ENCODE results near the gene CCDC3. TPM values are rescaled to one million over a fixed set of nuclear protein-coding genes. Genes with fewer than 3 reads are reported as not detected.

The CCDC3 gene
- total and polyA plus RNA-seq, 2 of the 4 experiments (the other 2 are of a cell fraction) = 0.29 to 0.36 TPM

DNA sequence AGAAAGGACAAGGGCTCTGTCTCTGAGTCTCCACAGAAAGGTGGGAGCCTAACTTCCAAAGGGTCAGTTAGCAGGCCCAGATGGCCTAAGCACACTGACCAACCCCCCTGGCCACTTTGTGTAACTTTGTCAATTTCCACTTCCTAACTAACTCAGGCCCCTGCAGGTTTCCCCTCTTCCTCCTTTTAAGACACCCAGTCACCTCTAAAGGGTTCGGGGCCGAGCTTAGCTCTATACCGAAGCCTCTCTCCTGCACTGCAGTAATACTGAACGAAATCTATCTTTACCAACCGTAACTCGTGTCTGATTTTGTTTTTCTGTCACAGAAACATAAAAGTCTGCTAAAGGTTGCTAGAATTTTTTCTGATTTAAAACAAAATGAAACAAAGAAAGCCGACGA lies 44.4 kb downstream of the CCDC3 start:
- Histone ChIP-seq H3K79me1 (ENCODE audit: low read depth in 1 of 2, low read length in 2 of 2) (no peaks in the 10 kb centered on the region), H3K14ac (replicated peaks; ENCODE audit: low read depth, low read length) (no peak overlapping the region), H2BK5ac (ENCODE audit: low read depth, low read length, poor library complexity, severe bottlenecking) (no peak overlapping the region), H3K36me3 (ENCODE audit: control insufficient read depth, insufficient read depth, low read length) (no peaks in the 10 kb centered on the region), H4K91ac (ENCODE audit: insufficient read depth, low read depth, low read length) (no peak overlapping the region), H3K18ac (ENCODE audit: low read depth, low read length) (no peak overlapping the region), H3K4me3 (ENCODE audit: insufficient read depth, low read depth, low read length) (no peak overlapping the region), H3K9me3 (ENCODE audit: control insufficient read depth, insufficient read depth, low read length) (no peaks in the 10 kb centered on the region; the same call in 1 of the 2 replicates), H3K4me2 (ENCODE audit: low read depth, low read length) (no peak overlapping the region), H3K27me3 (ENCODE audit: control insufficient read depth, insufficient read depth, low read length) (peaks cover 3% of the 10 kb centered on the region; the same call in 1 of the 2 replicates), H3K56ac (ENCODE audit: extremely low read depth, insufficient read depth, low read length) (no peak overlapping the region), H2AK5ac (ENCODE audit: low read depth, low read length) (no peak overlapping the region), H2BK120ac (ENCODE audit: low read depth, low read length) (no peak overlapping the region), H3K9ac (ENCODE audit: low read depth, low read length) (no peak overlapping the region), H2BK20ac (ENCODE audit: low read depth, low read length) (no peak overlapping the region), H3K4me1 (ENCODE audit: control insufficient read depth, insufficient read depth, low read length) (peaks cover 9% of the 10 kb centered on the region; the same call in 1 of the 2 replicates), H2BK15ac (ENCODE audit: low read depth, low read length) (no peak overlapping the region), H2AFZ (replicated peaks; ENCODE audit: low read length, poor library complexity) (no peak overlapping the region), H2AK9ac (replicated peaks; ENCODE audit: low read depth, low read length, poor library complexity) (no peak overlapping the region), H3K9me1 (ENCODE audit: insufficient read depth, low read length) (no peaks in the 10 kb centered on the region), H3K4ac (ENCODE audit: low read depth, low read length) (no peak overlapping the region), H4K8ac (ENCODE audit: low read depth in 2 of 2, low read length in 2 of 2) (no peak overlapping the region), H4K20me1 (ENCODE audit: insufficient read depth, low read length) (no peaks in the 10 kb centered on the region; the same call in 1 of the 2 replicates), H3K27ac (ENCODE audit: insufficient read depth, low read length) (no peak overlapping the region), H4K5ac (ENCODE audit: low read depth, low read length) (no peak overlapping the region), H3K23ac (ENCODE audit: low read depth, low read length) (no peak overlapping the region)
- in situ Hi-C loops (cut with MboI; ENCODE audit: low sequenced_read_pairs) (no loop called here), dilution Hi-C loops (cut with HindIII; ENCODE audit: low sequenced_read_pairs, unreplicated experiment) (no loop called here), intact Hi-C loops (cut with micrococcal nuclease) (no loop called here)
- ATAC-seq (ENCODE audit: low read depth) (no peak), DNase-seq (no peak)
- TF ChIP-seq POLR2A (IDR thresholded peaks at IDR 0.05; ENCODE audit: low read depth, low read length) (no peak), RFX5 (IDR thresholded peaks at IDR 0.05; ENCODE audit: low read depth, low read length) (no peak), RAD21 (IDR thresholded peaks at IDR 0.05; ENCODE audit: low read length) (no peak), MAFK (IDR thresholded peaks at IDR 0.05; ENCODE audit: low read depth, low read length) (no peak), FOS (IDR thresholded peaks at IDR 0.05; ENCODE audit: low read depth, low read length) (no peak), RCOR1 (IDR thresholded peaks at IDR 0.05; ENCODE audit: insufficient replicate concordance, low read length) (no peak), BHLHE40 (IDR thresholded peaks at IDR 0.05; ENCODE audit: low read depth, low read length) (no peak)
- TF ChIP-seq, protein P1, sequence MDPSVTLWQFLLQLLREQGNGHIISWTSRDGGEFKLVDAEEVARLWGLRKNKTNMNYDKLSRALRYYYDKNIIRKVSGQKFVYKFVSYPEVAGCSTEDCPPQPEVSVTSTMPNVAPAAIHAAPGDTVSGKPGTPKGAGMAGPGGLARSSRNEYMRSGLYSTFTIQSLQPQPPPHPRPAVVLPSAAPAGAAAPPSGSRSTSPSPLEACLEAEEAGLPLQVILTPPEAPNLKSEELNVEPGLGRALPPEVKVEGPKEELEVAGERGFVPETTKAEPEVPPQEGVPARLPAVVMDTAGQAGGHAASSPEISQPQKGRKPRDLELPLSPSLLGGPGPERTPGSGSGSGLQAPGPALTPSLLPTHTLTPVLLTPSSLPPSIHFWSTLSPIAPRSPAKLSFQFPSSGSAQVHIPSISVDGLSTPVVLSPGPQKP (IDR thresholded peaks at IDR 0.05; ENCODE audit: borderline replicate concordance, low read depth, low read length) = no peak
- TF ChIP-seq, protein P2, sequence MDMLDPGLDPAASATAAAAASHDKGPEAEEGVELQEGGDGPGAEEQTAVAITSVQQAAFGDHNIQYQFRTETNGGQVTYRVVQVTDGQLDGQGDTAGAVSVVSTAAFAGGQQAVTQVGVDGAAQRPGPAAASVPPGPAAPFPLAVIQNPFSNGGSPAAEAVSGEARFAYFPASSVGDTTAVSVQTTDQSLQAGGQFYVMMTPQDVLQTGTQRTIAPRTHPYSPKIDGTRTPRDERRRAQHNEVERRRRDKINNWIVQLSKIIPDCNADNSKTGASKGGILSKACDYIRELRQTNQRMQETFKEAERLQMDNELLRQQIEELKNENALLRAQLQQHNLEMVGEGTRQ (IDR thresholded peaks at IDR 0.05; ENCODE audit: low read depth, low read length) = no peak
- TF ChIP-seq, protein P3, sequence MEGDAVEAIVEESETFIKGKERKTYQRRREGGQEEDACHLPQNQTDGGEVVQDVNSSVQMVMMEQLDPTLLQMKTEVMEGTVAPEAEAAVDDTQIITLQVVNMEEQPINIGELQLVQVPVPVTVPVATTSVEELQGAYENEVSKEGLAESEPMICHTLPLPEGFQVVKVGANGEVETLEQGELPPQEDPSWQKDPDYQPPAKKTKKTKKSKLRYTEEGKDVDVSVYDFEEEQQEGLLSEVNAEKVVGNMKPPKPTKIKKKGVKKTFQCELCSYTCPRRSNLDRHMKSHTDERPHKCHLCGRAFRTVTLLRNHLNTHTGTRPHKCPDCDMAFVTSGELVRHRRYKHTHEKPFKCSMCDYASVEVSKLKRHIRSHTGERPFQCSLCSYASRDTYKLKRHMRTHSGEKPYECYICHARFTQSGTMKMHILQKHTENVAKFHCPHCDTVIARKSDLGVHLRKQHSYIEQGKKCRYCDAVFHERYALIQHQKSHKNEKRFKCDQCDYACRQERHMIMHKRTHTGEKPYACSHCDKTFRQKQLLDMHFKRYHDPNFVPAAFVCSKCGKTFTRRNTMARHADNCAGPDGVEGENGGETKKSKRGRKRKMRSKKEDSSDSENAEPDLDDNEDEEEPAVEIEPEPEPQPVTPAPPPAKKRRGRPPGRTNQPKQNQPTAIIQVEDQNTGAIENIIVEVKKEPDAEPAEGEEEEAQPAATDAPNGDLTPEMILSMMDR (conservative IDR thresholded peaks at IDR 0.05; ENCODE audit: low read depth, low read length) = no peak
- BruUV-seq (replicated peaks) = no TSS peak
- WGBS, 2 experiments (ENCODE audit: extremely low coverage in 2 of 2, insufficient read length in 1 of 2) = no CpG with 5 or more reads among the region's 8 CpGs
- ChIA-PET POLR2A (ENCODE audit: unreplicated experiment) (interaction anchor here (0.5 kb wide), 1 partner anchor 108 kb away, joined by 3 read pairs; no protein-coding TSS in a partner anchor), CTCF (interaction anchor here (0.6 kb wide), 1 partner anchor 27 kb away, joined by 3 read pairs; no protein-coding TSS in a partner anchor)
